GM19452 (cell line): Measurements from ENCODE around the gene TMEM145.
"Not testable (repeated sequence)": the region's sequence is repeated elsewhere in the genome, so short reads cannot be mapped to it uniquely, and the experiment has no call there.

ENCODE experiments used
- ATAC-seq: cut with Tn5 transposase; IDR thresholded peaks from one replicate; pipeline ENCODE4 v1.9.1; 2021; ENCODE audit not compliant: unreplicated experiment

Gene TMEM145

DNA sequence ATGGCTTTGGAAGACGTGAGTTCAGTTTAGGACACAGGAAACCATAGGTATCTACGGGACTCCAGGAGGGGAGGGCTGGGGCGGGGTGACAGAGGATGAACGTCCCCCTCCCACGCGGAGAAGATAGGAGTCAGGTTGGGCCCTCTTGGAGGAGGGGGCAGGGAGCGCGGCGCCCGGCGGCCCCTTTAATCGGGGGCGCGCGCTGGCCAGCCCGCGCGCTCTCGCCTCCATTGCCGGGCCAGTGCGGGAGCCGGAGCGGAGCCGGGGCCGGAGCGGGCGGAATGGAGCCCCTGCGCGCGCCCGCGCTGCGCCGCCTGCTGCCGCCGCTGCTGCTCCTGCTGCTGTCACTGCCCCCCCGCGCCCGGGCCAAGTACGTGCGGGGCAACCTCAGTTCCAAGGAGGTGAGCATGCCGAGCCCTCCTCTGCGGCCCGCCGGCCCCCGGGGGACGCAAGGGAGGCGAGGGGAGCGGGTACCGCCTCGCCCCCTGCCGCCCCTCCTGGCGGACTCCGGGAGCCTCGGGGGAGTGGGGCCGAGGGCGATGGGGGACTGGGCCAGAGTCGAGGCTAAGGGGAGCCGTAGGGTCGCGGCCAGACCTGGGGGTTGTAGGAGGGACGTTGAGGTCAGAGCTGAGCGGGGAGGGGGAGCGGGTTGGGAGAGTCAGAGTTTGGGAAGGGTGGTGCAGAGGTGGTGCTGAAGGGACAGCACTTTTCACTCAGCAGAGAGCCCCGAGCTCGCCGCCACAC lies at the start of gene TMEM145:
TSS of gene TMEM145 (plus strand) at position 214 of the 744 bp plus-strand sequence. CDS start at position 282, 68 bp downstream.
- ATAC-seq = no peak

GRCh38 chr19:42266105-42266504 lies 47.0 kb upstream of the TMEM145 start:
- not testable (repeated sequence) for ATAC-seq

DNA sequence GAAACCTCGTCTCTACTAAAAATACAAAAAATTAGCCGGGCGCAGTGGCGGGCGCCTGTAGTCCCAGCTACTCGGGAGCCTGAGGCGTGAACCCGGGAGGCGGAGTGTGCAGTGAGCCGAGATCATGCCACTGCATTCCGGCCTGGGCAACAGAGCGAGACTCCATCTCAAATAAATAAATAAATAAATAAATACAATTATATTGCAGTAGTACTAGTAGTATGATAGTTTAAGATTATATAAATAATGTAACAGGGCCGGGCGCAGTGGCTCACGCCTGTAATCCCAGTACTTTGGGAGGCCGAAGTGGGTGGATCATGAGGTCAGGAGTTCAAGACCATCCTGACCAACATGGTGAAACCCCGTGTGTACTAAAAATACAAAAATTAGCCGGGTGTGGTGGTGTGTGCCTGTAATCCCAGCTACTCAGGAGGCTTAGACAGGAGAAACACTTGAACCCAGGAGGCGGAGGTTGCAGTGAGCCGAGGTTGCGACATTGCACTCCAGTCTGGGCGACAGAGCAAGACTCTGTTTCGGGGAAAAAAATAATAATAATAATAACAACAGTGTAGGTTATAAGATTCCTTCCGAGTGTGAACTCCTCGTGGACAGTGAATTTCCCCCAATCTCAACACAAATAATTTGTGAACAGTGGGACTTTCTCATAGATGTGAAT lies 46.0 kb upstream of the TMEM145 start:
- not testable (repeated sequence) for ATAC-seq

- no peak for ATAC-seq
Observed at GRCh38 chr19:42267644-42268141, 45.4 kb upstream of the TMEM145 start.

DNA sequence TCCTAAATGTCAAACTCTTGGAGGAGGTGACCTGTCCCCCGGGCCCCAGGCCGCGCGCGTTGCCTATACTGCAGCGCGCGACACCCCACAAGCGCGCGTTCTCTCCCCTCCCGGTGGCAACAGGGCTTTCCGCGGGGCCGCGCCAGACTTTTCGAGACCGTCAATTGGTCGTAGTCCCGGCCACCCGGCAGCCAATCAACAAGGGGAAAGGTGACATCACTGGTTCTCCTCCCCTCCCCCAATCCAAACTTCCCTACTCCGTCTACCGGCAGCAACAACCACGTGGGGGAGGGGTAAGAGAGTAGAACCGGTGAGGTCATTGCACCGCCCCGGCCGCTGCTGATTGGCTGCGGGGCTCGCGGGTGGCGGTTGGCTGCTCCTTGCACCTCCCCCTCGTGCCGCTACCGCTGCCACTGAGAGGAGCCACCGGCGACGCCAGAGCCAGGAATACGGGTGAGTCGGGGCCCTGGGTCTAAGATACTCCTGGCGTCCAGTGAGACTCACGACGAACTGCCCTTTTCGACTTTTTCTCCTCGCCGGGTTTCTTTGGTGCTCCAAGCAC lies 44.9 kb upstream of the TMEM145 start:
- peak; percentile 49 for ATAC-seq

- ATAC-seq = peak; percentile 77
Observed at GRCh38 chr19:42268704-42269477, 44.2 kb upstream of the TMEM145 start, which contains the start of gene CIC. Gene CIC (plus strand): TSS chr19:42269252. CDS start chr19:42271784, 2,532 bp downstream.

DNA sequence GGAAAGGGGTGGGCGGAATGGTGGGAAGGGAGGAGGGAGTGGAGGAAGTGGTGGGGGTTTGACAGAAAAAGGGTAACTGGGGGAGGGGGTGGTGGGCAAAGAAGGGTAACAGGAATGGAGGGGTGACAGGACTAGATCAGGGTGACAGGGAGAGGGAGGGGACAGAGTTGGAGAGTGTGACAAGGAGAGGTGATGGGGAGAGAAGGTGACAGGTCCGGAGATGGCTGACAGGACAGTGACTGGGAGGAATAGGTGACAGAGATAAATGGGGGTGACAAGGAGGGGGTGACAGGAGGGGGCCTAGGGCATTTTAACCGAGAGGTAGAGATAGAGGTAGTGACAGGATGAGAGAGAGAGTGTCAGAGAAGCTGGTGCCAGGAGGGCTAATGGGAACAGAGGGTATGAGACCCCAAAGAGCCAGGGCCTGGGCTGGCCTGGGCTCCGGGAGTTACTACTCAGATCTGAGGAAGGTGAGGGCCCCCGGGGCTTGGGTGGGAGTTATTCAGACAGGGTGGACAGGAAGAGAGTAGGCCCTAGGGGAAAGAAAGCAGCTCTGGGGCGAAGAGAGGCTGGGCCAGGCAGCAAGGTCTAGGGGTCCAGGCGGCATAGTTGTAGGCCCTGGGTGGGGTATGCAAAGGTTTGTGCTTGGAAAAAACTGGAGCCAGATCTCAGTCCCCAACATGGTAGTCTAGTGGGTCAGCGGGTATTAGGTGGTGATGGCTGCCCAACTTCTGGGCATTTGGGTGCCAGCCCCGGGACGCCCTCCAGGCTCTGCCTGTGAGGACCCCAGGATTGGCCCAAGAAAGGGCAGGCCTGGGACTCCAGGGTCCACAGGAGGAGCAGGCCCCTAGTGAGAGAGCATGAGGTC lies 43.4 kb upstream of the TMEM145 start:
- ATAC-seq = no peak

DNA sequence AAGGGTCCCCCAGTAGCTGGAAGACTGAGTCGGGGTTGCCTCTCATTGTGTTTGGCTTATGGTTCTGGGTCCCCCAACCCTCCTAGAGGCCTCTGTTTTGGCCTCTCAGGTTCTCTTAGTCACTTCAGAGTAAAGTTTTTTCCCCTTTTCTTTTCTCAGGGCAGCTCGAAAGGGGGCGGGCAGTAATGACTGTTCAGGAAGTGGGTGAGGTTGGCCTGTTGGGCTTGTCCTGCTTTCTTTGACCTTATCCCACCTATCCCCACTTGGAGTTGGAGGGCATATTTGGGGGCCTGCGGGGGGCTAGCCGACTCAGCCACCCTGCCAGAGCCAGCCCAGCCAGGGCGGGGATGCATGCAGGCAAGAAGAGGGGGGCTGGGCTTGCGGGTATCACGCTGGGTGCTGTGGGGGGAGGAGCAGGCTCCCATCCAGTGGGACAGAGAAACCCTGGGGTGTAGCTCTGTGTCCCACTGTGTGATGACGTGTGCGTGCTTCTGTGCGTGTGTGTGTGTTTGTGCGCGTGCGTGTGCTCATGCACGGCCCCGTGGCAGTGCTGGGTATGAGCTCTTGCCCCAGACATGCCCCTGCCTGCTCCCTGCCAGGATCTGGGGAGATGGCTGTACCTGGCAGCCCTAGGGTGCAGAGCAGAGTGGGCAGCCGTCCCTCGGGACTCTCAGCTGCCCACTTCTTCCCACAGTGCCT lies 42.6 kb upstream of the TMEM145 start:
- ATAC-seq = no peak

GRCh38 chr19:42271045-42271419 lies 42.1 kb upstream of the TMEM145 start:
- no peak for ATAC-seq

DNA sequence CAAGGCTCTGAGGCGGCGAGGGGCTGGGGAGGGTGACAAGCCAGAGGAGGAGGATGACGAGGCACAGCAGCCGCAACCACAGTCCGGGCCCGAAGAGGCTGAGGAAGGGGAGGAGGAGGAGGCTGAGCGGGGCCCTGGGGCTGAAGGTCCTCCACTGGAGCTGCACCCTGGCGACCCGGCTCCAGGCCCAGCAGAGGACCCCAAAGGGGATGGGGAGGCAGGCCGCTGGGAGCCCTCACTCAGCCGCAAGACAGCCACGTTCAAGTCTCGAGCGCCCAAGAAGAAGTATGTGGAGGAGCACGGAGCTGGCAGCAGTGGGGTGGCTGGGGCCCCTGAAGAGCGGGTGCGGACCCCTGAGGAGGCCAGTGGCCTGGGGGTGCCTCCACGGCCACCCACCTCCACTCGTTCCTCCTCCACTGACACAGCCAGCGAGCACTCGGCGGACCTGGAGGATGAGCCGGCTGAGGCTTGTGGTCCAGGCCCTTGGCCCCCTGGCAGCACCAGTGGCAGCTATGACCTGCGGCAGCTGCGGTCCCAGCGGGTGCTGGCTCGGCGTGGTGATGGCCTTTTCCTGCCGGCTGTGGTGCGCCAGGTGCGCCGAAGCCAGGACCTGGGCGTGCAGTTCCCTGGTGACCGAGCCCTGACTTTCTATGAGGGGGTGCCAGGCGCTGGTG lies 41.1 kb upstream of the TMEM145 start:
- no peak for ATAC-seq

- no peak for ATAC-seq
Observed at GRCh38 chr19:42272535-42272897, 40.6 kb upstream of the TMEM145 start.

- no peak for ATAC-seq
Observed at GRCh38 chr19:42272989-42273406, 40.1 kb upstream of the TMEM145 start.

DNA sequence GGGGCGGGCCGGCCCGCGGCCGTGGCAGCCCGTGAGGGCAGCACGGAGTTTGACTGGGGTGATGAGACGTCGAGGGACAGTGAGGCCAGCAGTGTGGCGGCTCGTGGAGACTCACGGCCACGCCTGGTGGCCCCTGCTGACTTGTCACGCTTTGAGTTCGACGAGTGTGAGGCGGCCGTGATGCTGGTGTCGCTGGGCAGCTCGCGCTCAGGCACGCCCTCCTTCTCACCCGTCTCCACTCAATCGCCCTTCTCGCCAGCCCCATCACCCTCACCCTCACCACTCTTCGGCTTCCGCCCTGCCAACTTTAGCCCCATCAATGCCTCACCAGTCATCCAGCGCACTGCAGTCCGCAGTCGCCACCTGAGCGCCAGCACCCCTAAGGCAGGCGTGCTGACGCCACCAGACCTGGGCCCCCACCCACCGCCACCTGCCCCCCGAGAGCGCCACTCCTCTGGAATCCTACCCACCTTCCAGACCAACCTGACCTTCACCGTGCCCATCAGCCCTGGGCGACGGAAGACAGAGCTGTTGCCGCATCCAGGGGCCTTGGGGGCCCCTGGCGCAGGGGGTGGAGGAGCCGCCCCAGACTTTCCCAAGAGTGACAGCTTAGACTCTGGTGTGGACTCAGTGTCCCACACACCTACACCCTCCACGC lies 39.6 kb upstream of the TMEM145 start:
- ATAC-seq = no peak

DNA sequence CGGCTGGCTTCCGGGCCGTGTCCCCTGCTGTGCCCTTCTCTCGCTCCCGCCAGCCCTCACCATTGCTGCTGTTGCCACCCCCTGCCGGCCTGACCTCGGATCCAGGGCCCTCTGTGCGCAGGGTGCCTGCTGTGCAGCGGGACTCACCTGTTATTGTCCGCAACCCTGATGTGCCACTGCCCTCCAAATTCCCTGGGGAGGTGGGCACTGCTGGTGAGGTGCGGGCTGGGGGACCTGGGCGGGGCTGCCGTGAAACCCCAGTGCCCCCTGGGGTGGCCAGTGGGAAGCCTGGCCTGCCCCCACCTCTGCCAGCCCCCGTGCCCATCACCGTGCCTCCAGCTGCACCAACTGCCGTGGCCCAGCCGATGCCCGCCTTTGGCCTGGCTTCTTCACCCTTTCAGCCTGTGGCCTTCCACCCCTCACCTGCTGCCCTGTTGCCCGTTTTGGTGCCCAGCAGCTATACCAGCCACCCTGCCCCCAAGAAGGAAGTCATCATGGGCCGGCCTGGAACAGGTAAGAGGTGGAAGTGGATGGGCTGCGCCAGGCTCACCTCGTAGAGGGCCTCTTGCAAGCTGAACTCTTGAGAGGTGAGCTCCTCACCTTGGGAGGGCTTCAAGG lies 38.9 kb upstream of the TMEM145 start:
- no peak for ATAC-seq

DNA sequence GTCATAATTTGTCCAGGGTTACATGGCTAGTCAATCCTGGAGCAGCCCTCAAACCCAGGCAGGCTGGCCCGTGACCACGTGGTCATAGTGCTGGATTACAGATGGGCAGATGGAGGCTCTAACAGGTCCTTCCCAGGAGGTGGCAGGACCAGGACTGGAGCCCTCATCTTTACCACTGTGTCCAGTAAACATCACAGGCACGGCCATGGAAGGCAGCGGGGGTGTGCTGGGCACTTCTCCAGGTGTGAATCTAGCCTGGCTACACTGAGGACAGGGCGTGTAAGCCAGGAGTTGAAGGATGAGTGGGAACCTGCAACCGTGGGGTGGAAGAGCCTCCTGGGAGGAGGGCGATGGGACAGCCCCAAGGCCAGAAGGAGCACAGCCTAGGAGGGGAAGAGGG lies 38.0 kb upstream of the TMEM145 start:
- no peak for ATAC-seq

DNA sequence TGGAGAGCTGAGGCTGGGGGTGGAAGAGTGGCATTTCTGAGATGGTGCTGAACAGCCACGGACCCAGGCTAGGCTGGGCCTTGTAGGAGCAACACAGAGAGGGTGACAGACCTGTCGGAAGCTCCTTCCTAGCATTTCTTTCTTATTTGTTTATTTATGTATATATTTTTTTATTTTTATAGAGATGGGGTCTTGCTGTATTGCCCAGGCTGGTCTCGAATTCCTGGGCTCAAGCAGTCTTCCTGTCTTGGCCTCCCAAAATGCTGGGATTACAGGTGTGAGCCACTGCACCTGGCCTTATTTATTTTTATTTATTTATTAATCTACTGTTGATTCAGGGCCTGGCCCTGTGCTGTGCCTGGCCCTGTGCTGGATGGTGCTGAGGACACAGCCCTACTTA lies 37.6 kb upstream of the TMEM145 start:
- ATAC-seq = no peak

DNA sequence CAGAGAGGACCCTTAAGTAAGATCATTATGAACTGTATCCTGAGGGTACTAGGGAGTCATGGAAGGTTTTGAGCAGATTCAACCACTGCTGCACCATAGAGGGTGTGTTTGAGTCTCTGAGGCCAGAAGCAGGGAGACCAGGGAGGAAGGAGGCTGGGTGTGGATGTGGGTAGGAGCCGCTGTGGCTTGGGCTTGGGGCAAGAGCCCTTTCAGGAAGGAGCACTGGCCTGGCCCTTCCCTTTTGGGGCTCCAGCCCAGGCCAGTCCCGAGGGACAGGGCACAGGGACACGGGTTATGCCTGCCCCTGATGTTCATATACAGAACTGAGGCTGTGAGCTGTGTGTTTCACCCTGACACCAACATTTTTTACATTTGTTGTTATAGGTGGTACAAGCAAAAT lies 36.8 kb upstream of the TMEM145 start:
- ATAC-seq = no peak

DNA sequence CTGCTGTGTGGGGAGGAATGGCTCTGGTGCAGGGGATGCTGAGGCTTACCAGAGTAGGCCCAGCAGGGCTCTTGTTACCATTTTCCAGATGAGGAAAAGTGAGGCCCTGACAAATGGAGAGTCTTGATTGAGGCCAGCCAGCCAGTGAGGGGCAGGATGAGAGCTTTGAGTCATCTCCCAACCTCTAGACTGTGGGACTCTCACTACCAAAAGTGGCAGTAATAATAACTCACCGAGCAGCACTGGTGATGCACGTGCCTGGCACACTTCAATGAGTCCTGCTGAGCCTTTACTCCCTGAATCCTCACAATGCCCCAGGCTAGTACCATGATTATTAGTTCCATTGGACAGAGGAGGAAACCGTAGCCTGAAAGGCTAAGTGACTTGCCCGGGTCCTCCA lies 36.3 kb upstream of the TMEM145 start:
- no peak for ATAC-seq
